Stimulated activated CD8-positive, alpha-beta memory T cell treated with anti-CD3 and anti-CD28 coated beads, Interleukin-7, amount 100 ng/mL, for 1 hour (primary cell): ENCODE results near the gene GTF2E1.
"Not testable (repeated sequence)": the region's sequence is repeated elsewhere in the genome, so short reads cannot be mapped to it uniquely, and the experiment has no call there.

Experiments used
- DNase-seq, 2 donors: peaks; one replicate each; pipeline ENCODE4 v3.0.0-alpha.2; 2020; ENCODE audit warnings: low read depth in 2 of 2

Gene GTF2E1

DNA sequence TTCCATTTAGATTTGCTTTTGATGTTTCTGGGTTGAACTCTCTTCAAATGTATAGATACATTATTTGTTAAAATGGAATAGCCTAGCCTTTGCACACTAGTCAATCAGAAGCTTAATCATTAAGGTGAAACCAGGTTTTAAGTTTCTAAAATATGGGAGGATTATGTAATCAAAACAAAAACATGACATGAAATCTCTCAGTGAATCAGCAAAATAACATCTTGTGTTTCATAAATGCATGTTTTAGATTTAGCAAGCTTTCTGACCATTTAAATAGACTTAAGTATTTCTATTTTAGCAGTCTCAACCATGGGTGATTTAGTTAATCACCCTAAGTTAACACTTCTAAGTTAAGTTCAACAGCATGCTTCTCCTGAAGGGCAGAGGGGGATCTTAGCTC, 11.3 kb downstream of the GTF2E1 start:
- no peak for DNase-seq

DNA sequence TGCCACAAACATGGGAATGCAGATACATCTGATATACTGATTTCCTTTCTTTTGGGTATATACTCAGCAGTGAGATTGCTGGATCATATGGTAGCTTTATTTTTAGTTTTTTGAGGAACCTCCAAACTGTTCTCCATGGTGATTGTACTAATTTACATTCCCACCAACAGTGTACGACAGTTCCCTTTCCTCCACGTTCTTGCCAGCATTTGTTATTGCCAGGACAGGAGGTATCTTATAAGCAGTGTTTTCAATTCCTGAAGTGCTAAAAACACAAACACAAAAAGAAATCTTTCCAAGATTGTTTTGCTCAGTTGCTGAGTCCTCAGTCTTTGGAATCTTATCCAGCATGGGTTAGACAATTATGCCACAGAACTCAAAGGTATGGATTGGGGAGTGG, 13.5 kb downstream of the GTF2E1 start:
- DNase-seq = no peak

DNA sequence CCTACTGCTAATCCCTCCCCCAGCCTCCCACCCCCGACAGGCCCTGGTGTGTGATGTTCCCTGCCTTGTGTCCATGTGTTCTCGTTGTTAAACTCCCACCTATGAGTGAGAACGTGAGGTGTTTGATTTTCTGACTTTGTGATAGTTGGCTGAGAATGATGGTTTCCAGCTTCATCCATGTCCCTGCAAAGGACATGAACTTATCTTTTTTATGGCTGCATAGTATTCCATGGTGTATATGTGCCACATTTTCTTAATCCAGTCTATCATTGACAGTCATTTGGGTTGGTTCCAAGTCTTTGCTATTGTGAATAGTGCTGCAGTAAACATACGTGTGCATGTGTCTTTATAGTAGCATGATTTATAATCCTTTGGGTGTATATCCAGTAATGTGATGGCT, 16.0 kb downstream of the GTF2E1 start:
- DNase-seq = not testable (repeated sequence)

- DNase-seq = no peak
Measured at GRCh38 chr3:120762615-120763014, 20.1 kb downstream of the GTF2E1 start.

DNA sequence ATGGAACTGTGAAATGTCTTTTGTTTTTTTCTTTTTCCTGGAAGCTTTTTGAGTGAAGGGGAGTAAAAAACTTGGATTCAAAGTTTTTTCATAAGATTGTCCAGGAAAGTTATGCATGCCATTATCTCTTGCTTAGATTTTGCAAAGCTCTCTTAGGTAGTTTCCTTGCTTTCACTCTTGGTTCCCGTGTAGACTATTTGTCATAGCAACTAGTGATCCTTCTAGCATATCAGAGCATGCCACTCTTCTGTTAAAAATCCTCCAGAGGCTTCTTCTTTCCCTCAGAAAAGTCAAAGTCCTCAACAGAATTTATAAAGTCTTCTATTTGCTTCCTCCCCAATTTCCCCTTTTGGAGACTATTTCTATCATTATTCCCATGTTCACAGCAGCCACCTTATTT, 21.1 kb downstream of the GTF2E1 start:
- no peak for DNase-seq

GRCh38 chr3:120764206-120764605, 21.7 kb downstream of the GTF2E1 start:
- DNase-seq = no peak

DNA sequence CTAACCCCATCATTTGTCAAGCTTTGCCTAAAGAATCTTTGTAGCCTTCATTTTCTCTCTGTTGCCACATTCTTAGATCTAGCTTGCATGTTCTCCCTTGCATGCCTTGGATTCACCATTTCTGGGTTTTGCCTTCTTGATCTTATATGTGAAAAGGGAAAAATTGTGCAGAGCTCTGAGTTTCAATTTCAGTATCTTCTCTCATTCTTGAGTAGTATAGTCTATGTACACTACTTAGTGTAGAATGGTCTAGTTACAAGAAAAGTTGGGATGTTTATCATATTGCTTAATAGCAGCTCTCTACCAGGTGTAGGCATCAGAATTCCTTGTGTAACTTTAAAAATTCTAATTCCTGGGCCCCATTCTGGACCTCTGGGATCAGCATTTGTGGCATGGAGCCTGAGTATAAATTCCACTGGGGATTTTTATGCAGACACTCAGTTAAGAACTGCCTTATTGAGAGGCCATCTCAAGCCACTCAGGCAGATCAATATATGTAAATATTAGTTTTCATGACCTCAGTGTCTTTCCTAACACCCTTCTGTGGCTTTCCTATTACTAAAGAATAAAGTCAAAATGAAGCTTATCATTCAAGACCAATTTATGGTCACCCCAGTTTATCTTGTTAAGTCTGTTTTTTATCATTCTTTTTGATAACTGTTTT, 23.4 kb downstream of the GTF2E1 start:
- no peak for DNase-seq

GRCh38 chr3:120766576-120766975, 24.0 kb downstream of the GTF2E1 start:
- no peak for DNase-seq

GRCh38 chr3:120767106-120767505, 24.6 kb downstream of the GTF2E1 start:
- no peak for DNase-seq

GRCh38 chr3:120769436-120769835, 26.9 kb downstream of the GTF2E1 start:
- DNase-seq = no peak

DNA sequence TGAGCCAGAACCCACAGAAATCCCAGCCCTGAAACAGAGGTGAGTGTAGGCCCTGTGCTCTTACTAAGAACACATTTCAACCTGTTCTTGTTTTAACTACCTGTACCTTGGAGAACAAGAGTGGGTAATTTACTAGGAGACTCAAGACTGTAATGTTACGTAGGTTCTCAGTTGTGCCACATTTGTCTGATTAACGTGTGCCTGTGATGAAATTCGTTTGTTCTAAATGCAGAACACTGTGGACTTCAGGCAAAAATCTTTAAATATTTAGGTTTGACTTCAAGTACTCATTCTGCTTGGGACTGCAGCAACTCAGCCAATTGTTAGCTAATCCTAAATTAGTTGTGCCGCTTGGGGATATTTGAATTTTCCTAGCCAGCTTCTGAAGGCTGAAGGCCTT, 28.3 kb downstream of the GTF2E1 start:
- DNase-seq = no peak

DNA sequence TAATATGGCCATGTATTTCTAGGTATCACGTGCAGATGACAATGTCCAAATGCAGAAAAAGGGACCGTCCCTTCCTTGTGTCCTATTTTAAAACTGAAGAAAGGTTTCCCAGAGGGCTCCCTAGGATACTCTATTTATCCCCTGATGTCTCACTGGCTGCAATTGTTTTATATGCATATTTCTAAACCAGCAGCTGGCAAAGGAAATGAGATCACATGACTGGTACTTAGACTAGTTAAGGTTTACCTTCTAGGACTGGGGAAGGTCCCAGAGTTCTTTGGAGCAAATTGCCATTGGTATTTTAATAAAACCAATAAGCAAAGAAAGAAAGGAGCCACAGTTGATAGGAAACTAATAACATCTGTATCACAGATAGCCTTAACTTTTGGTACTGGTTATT, 29.5 kb downstream of the GTF2E1 start:
- no peak for DNase-seq

DNA sequence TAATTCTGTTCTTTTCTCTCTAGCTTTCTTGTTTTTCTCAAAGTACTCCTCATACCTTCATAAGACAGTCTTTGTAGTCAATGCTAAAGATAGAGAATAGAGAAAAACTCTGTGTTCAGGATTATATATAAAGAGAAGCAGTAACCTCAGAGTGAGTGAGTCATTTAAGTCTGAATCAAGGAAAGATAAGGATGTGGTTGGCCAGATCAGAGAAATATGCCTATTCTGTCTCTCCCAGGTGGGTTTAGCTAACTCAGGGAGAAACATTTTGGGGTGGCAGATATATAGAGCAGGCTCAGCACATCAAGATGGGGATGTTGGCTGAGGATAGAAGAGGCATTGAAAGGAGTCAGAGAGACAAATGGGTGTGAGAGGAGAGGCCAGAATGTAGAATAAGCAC, 31.4 kb downstream of the GTF2E1 start:
- DNase-seq = no peak

DNA sequence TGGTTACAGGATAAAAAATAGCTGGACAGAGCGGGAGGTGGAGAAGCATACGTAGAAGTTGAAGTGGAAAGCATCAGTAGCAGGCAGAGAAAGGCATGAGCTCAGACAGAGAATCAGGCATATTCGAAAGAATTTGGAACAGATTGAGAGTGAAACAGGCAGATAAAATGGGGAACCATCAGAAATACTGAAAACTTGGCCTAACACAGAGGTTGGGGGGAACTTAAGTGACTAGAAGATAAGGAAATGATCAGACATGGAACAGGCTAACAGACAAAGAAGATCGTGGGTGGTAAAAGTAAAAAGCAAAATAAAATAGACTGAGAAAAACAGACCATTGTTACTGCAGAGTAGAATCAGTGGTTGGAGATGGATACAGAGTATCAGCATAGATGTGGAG, 32.9 kb downstream of the GTF2E1 start:
- DNase-seq = no peak

- DNase-seq = no peak
Measured at GRCh38 chr3:120778776-120779175, 36.2 kb downstream of the GTF2E1 start.

DNA sequence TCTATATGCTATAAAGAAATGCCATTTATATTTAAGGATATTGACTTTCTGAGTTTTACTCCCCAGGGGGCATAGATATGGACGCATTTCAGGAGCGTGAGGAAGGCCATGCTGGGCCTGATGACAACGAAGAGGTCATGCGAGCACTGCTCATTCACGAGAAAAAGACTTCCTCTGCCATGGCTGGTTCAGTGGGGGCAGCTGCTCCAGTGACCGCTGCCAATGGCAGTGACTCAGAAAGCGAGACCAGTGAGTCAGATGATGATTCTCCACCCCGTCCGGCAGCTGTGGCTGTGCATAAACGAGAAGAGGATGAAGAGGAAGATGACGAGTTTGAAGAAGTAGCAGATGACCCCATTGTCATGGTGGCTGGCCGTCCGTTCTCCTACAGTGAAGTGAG, 38.4 kb downstream of the GTF2E1 start:
- DNase-seq = no peak

DNA sequence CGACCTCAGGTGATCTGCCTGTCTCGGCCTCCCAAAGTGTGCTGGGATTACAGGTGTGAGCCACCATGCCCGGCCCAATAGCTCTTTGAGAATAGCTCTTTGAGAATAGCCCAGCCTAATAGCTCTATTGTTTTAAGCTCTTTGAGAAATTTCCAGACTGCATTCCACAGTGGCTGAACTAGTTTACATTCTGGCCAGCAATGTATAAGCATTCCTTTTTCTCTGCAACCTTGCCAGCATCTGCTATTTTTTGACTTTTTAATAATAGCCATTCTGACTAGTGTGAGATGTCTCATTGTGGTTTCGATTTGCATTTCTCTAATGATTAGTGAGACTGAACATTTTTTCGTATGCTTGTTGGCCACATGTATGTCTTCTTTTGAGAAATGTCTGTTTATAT, 43.3 kb downstream of the GTF2E1 start:
- DNase-seq = not testable (repeated sequence)

DNA sequence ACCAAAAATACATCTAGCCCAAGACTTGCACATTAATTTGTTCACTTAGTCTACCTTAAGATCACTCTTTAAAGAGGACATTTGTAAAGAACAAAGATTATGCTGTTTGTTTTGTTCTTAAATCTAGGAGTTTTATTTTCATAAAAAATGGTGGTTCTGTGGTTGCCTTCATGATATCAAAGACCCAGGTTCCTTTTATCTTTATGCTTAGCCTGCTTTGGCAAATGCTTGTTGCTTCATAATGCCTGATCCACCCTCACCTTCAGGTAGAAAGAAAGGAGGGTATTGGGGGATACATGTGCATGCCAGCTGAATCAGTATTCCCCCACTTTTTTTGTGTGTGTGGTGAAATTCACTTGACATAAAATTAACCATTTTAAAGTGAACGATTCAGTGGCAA, 48.5 kb downstream of the GTF2E1 start:
- no peak for DNase-seq

GRCh38 chr3:120791913-120792312, 49.4 kb downstream of the GTF2E1 start:
- no peak for DNase-seq

GRCh38 chr3:120793601-120794000, 51.1 kb downstream of the GTF2E1 start:
- DNase-seq = no peak

DNA sequence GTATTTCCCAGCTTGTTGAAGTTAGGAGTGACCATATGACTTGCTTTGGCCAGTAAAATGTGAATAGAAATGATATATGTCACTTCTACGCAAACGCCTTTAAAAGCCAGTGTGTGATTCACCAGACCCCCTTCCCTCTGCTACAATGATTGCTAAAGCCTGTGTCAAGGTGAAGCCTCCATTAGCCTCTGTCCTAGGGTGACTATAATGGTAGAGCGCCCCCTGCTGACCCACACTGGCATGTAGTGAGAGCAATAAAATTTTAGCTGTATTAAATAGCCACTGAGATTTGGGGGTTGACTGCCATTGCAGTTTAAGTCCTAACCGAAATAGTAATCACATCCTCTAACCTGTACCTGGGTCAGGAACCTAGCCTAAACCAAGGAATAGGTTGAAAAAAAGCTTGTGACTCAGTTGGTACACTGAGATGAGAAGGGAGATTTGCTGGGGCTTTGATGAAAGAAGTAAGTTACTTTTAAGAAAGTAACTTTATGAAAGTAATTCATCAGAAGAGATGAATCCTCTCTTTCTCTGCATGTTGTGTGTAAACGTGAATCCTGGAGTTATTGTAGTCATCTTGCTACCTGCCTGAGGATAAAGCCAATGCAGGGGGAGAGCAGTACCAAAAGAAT, 52.6 kb downstream of the GTF2E1 start:
- DNase-seq = peak; percentile 53 to 82

DNA sequence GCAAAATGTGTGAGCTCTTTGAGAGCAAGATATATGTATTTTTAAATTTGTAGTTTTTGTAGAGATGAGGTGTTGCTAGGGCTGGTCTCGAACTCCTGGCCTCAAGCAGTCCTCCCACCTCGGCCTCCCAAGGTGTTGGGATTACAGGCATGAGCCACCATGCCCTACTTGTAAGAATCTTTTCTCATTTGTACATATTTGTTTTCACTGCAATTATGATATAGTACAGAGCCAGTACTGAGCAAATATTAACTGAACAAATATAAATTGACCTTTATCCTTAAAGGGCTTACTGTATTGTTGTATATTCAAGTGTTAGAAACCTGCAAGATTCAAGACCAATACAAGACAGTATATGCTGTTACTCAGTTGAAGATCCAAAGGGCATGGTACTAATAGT, 53.4 kb downstream of the GTF2E1 start:
- no peak for DNase-seq

GRCh38 chr3:120796976-120797375, 54.4 kb downstream of the GTF2E1 start:
- DNase-seq = no peak

DNA sequence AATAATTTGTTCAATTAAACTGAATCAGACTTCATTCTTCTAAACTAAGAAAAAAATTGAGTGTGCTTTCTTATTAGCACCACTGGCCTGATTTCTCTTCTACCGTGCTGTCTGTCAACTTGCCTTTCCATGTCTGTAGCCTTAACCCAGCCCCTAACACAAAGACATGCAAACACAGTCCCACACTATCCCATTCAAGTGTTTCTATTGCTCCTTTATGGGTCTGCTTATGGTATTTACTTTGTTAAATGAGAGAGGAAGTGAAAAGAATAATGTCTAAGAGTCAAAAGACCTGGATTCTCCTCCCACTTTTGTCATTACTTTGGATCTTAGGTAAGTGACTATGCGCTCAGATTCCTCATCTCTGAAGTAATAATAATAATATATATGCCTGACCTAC, 55.3 kb downstream of the GTF2E1 start:
- no peak for DNase-seq
